H1 (cell line): ENCODE results near the gene PRRG2. TPM values are rescaled to one million over a fixed set of nuclear protein-coding genes. Genes with fewer than 3 reads are reported as not detected.

Experiments
- CTCF ChIA-PET: fragments of 300-600 bp; sonication (Branson Sonifier 250); formaldehyde crosslinking; loops from one replicate; lab custom pipeline; 2021; ENCODE audit not compliant: partially characterized antibody; lab: Charles Lee
- POLR2A ChIA-PET: fragments of 300-600 bp; sonication (Branson Sonifier 250); formaldehyde crosslinking; loops from one replicate; lab custom pipeline; 2021; ENCODE audit warnings: inconsistent platforms; ENCODE audit not compliant: partially characterized antibody; lab: Charles Lee
- DNase-seq, 2 experiments: peaks; one replicate each; pipeline versions ENCODE4 v3.0.0 to v3.0.0-alpha.2; 2010 to 2022; ENCODE audit warnings: low spot score in 2 of 2, low read depth in 1 of 2, mixed read lengths in 1 of 2
- FAIRE-seq: peaks from 2 replicates; lab custom pipeline; 2011; peaks lifted over from hg19 to GRCh38; lab: Jason Lieb, UNC
- H2AFZ ChIP-seq: 2 replicates; pipeline ENCODE4 v1.8.1; 2012; ENCODE audit warnings: low read length, inconsistent platforms
- H2AK5ac ChIP-seq: 2 replicates; pipeline ENCODE4 v1.6.1; 2013; ENCODE audit warnings: low read depth, low read length
- H2BK120ac ChIP-seq: replicated peaks from 2 replicates; pipeline ENCODE3; 2013; ENCODE audit warnings: low read depth, low read length, inconsistent platforms
- H2BK12ac ChIP-seq: 2 replicates; pipeline ENCODE4 v1.6.1; 2013; ENCODE audit warnings: low read depth, low read length
- H2BK15ac ChIP-seq: 2 replicates; pipeline ENCODE4 v1.6.1; 2013; ENCODE audit warnings: low read length
- H2BK20ac ChIP-seq: 2 replicates; pipeline ENCODE4 v1.6.1; 2013; ENCODE audit warnings: low read length
- H2BK5ac ChIP-seq: 2 replicates; pipeline ENCODE4 v1.6.1; 2013; ENCODE audit warnings: low read depth, low read length
- H3K14ac ChIP-seq: 2 replicates; pipeline ENCODE4 v1.6.1; 2013; ENCODE audit warnings: inconsistent platforms; ENCODE audit not compliant: insufficient read length
- H3K18ac ChIP-seq: 2 replicates; pipeline ENCODE4 v1.6.1; 2013; ENCODE audit warnings: low read length; ENCODE audit errors: extremely low read depth
- H3K23ac ChIP-seq: 2 replicates; pipeline ENCODE4 v1.6.1; 2013; ENCODE audit warnings: inconsistent platforms; ENCODE audit not compliant: insufficient read length
- H3K23me2 ChIP-seq: 2 replicates; pipeline ENCODE4 v1.6.1; 2013; ENCODE audit warnings: low read depth, low read length
- H3K27ac ChIP-seq: 2 replicates; pipeline ENCODE4 v1.6.1; 2011; ENCODE audit warnings: low read depth, low read length, inconsistent platforms
- H3K27me3 ChIP-seq, 4 experiments: replicated peaks in 1 of 4; 1 replicate in 1 of 4; 2 replicates in 3 of 4; pipeline versions ENCODE4 v1.6.1 to v1.8.1; 2011 to 2013; ENCODE audit warnings: low read length in 3 of 4, mild to moderate bottlenecking in 3 of 4, inconsistent platforms in 2 of 4, mixed read lengths in 2 of 4, moderate library complexity in 1 of 4; ENCODE audit not compliant: control insufficient read depth in 3 of 4, insufficient read depth in 3 of 4; ENCODE audit errors: extremely low read depth in 1 of 4
- H3K36me3 ChIP-seq, 4 experiments: 2 replicates each; pipeline versions ENCODE4 v1.6.1 to v1.8.1; 2011 to 2013; ENCODE audit warnings: mild to moderate bottlenecking in 4 of 4, low read length in 3 of 4, moderate library complexity in 2 of 4, control low read depth in 1 of 4, inconsistent platforms in 1 of 4; ENCODE audit not compliant: insufficient read depth in 4 of 4, control insufficient read depth in 2 of 4
- H3K4ac ChIP-seq: replicated peaks from 2 replicates; pipeline ENCODE3; 2013; ENCODE audit warnings: low read length, low read depth, mixed read lengths, inconsistent platforms; ENCODE audit not compliant: insufficient read length
- H3K4me1 ChIP-seq, 4 experiments: replicated peaks in 1 of 4; 1 replicate in 1 of 4; 2 replicates in 3 of 4; pipeline versions ENCODE4 v1.6.1 to v1.8.1; 2011 to 2013; ENCODE audit warnings: low read length in 3 of 4, inconsistent platforms in 2 of 4, mixed read lengths in 1 of 4; ENCODE audit not compliant: insufficient read depth in 4 of 4, control insufficient read depth in 3 of 4
- H3K4me2 ChIP-seq, 2 experiments: 2 replicates each; pipeline versions ENCODE4 v1.6.1 to v1.8.1; 2011 to 2013; ENCODE audit warnings: low read depth in 2 of 2, low read length in 2 of 2, control low read depth in 1 of 2, inconsistent platforms in 1 of 2, mild to moderate bottlenecking in 1 of 2; ENCODE audit not compliant: insufficient read depth in 1 of 2
- H3K4me3 ChIP-seq, 4 experiments: fragments of 200-600, 300-600 bp in 1 of 4; sonication (generic), shearing (Covaris generic), sonication (Bioruptor Twin) in 1 of 4; 2 replicates each; pipeline versions ENCODE4 v1.5.1 to v1.8.1; 2011 to 2016; ENCODE audit warnings: low read length in 4 of 4, low read depth in 3 of 4, control low read depth in 2 of 4, inconsistent platforms in 2 of 4, mild to moderate bottlenecking in 2 of 4, mixed read lengths in 1 of 4, moderate library complexity in 1 of 4; ENCODE audit not compliant: insufficient read depth in 2 of 4; ENCODE audit errors: extremely low read depth in 1 of 4
- H3K56ac ChIP-seq: replicated peaks from 2 replicates; pipeline ENCODE3; 2013; ENCODE audit warnings: low read depth, mild to moderate bottlenecking, mixed read lengths, low read length, inconsistent platforms; ENCODE audit not compliant: insufficient read length
- H3K79me1 ChIP-seq: 2 replicates; pipeline ENCODE4 v1.6.1; 2013; ENCODE audit warnings: low read depth, low read length, control low read depth
- H3K79me2 ChIP-seq, 2 experiments: 2 replicates each; pipeline versions ENCODE4 v1.6.1 to v1.8.1; 2012 to 2013; ENCODE audit warnings: low read length in 2 of 2, mild to moderate bottlenecking in 2 of 2, inconsistent platforms in 1 of 2; ENCODE audit not compliant: insufficient read depth in 2 of 2, control insufficient read depth in 1 of 2
- H3K9ac ChIP-seq, 4 experiments: replicated peaks in 1 of 4; 1 replicate in 1 of 4; 2 replicates in 3 of 4; pipeline versions ENCODE4 v1.6.1 to v1.8.1; 2011 to 2013; ENCODE audit warnings: low read depth in 3 of 4, low read length in 3 of 4, control low read depth in 2 of 4, mild to moderate bottlenecking in 2 of 4, moderate library complexity in 2 of 4, inconsistent platforms in 1 of 4; ENCODE audit errors: extremely low read depth in 1 of 4
- H3K9me3 ChIP-seq, 2 experiments: 2 replicates each; pipeline versions ENCODE4 v1.6.1 to v1.8.1; 2012 to 2013; ENCODE audit warnings: mild to moderate bottlenecking in 2 of 2, moderate library complexity in 2 of 2, control low read depth in 1 of 2, inconsistent platforms in 1 of 2, low read depth in 1 of 2, low read length in 1 of 2, mixed read lengths in 1 of 2; ENCODE audit not compliant: insufficient read depth in 2 of 2
- H4K20me1 ChIP-seq, 2 experiments: replicated peaks in 1 of 2; 2 replicates each; pipeline versions ENCODE3 to v1.8.1; 2011 to 2013; ENCODE audit warnings: inconsistent platforms in 2 of 2, low read length in 2 of 2, mild to moderate bottlenecking in 1 of 2; ENCODE audit not compliant: insufficient read depth in 2 of 2, control insufficient read depth in 1 of 2
- H4K5ac ChIP-seq: 2 replicates; pipeline ENCODE4 v1.6.1; 2013; ENCODE audit warnings: low read length, low read depth, mixed read lengths, inconsistent platforms; ENCODE audit not compliant: insufficient read length
- H4K8ac ChIP-seq: 2 replicates; pipeline ENCODE4 v1.8.0; 2013; ENCODE audit warnings: mild to moderate bottlenecking, moderate library complexity, low read length, inconsistent platforms; ENCODE audit not compliant: insufficient read depth; ENCODE audit errors: extremely low read depth
- H4K91ac ChIP-seq: replicated peaks from 2 replicates; pipeline ENCODE3; 2013; ENCODE audit warnings: low read length, mixed read lengths, inconsistent platforms; ENCODE audit not compliant: insufficient read length
- BCL11A ChIP-seq, 2 experiments: IDR thresholded peaks; one replicate each; pipeline ENCODE4 v1.6.1; 2011; ENCODE audit warnings: low read depth in 2 of 2, low read length in 2 of 2, mild to moderate bottlenecking in 2 of 2
- EGR1 ChIP-seq: IDR thresholded peaks from 2 replicates; pipeline ENCODE4 v1.6.1; 2011; ENCODE audit warnings: low read depth, low read length, borderline replicate concordance
- HDAC6 ChIP-seq: IDR thresholded peaks from one replicate; pipeline ENCODE4 v1.7.1; 2012; ENCODE audit warnings: low read depth, mild to moderate bottlenecking, inconsistent platforms, low read length, moderate library complexity
- RAD21 ChIP-seq, 2 experiments: IDR thresholded peaks in 1 of 2; conservative IDR thresholded peaks in 1 of 2; 2 replicates each; pipeline ENCODE4 v1.6.1; 2011; ENCODE audit warnings: low read depth in 2 of 2, low read length in 2 of 2, improper control_type of control experiment in 1 of 2, inconsistent platforms in 1 of 2, mild to moderate bottlenecking in 1 of 2, moderate library complexity in 1 of 2
- SP1 ChIP-seq: IDR thresholded peaks from 2 replicates; pipeline ENCODE4 v1.6.1; 2011; ENCODE audit warnings: low read depth, low read length
- TEAD4 ChIP-seq: IDR thresholded peaks from 2 replicates; pipeline ENCODE4 v1.6.1; 2012; ENCODE audit warnings: low read depth, low read length, inconsistent platforms, mixed read lengths
- WGBS, 2 experiments: shearing (Covaris generic) in 1 of 2; methylation state at CpG; one replicate each; pipeline versions ENCODE4 v1.1.6 to v1.1.7; 2013 to 2015; ENCODE audit warnings: low lambda C conversion rate in 2 of 2, mixed read lengths in 2 of 2, inconsistent platforms in 1 of 2, low coverage in 1 of 2, missing lambda C conversion rate in 1 of 2; ENCODE audit not compliant: insufficient replicate concordance in 2 of 2, insufficient coverage in 1 of 2, insufficient read length in 1 of 2; ENCODE audit errors: extremely low coverage in 1 of 2, missing lambda C conversion rate in 1 of 2; 5-methylcytosine and 5-hydroxymethylcytosine counted together
- polyA plus RNA-seq, 7 experiments: library from polyadenylated mRNA; depleted of rRNA in 3 of 7; stranded (reverse) in 5 of 7; unstranded in 2 of 7; fragments of >200 nt in 5 of 7; fragments of 200-250 nt in 2 of 7; gene quantifications; 1 replicate in 5 of 7; 2 replicates in 1 of 7; 4 replicates in 1 of 7; pipeline versions ENCODE4 v1.2.1 to v1.2.3, GENCODE V29; 2011 to 2013; ENCODE audit warnings: missing spikeins in 2 of 7, mixed read lengths in 2 of 7
- total RNA-seq: library from RNA; stranded (reverse); fragmentation: NEBNext Ultra II Directional; extraction: Animal tissue kit (Norgen Biotek cat#: 25700); gene quantifications from 2 replicates; pipeline ENCODE4 v1.2.1, GENCODE V29; 2021
- TF ChIP-seq, protein P1 (sequence below), 3 experiments: IDR thresholded peaks; 1 replicate in 2 of 3; 2 replicates in 1 of 3; pipeline versions ENCODE4 v1.5.1 to v1.6.1; 2011; ENCODE audit warnings: low read length in 3 of 3, mild to moderate bottlenecking in 3 of 3, inconsistent platforms in 2 of 3, low read depth in 1 of 3, moderate library complexity in 1 of 3; ENCODE audit not compliant: insufficient read depth in 1 of 3; ENCODE audit errors: control extremely low read depth in 1 of 3

Gene PRRG2
- total and polyA plus RNA-seq, 2 of the 8 experiments (the other 6 are each of a cell fraction or from before 2014, with no cell fraction given) = 4.1 to 5.6 TPM

DNA sequence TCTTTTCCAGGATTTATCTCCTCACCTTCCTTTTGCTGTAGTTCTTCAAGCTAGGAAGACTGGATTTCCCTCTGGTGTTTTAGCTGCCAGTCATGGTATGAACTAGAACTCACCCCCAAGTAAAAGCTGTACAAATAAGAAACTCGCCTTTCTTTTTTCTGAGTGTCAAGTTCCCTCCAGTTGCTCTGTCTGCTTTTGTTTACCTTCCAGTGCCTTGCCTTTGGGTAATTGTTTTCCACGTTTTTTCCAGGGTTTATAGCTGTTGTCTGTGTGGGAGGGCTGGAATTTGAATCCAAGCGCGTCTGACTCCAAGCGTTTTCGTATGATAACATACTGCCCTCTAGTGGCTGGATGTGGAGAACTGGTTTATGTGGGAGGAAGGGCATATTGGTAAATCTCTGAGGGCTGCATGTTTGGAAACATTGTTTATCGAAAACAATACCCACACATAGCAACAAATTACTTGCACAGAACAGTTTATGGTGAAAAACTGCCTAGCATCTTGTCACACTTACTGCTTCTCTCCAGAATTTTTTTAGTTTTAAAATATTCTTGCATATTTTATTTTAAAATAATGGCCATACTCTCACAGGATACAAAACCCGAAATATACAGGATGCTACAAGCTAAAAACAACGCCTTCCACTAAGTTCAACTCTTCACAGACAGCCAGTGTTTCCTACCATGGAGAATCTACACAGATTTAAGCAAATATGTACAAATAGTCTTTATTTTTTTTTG, 34.1 kb upstream of the PRRG2 start:
- peak; percentile 47 to 74 for DNase-seq
- Histone ChIP-seq H2AK5ac (no peak overlapping the region), H3K14ac (no peak overlapping the region), H3K4me3 (peak overlapping the region in 1 of 4 experiments; percentile 27; a peak in 1 of 8 replicates), H4K91ac (no peak overlapping the region), H3K36me3 (no peaks in the 10 kb centered on the region), H2BK12ac (no peak overlapping the region), H3K9ac (no peak overlapping the region), H3K27ac (no peak overlapping the region), H3K27me3 (no peaks in the 10 kb centered on the region), H3K56ac (no peak overlapping the region), H3K23ac (no peak overlapping the region), H2BK20ac (no peak overlapping the region), H3K79me1 (no peaks in the 10 kb centered on the region), H3K18ac (no peak overlapping the region; the same call in 1 of the 2 replicates), H3K23me2 (no peaks in the 10 kb centered on the region), H4K8ac (no peak overlapping the region), H3K4me1 (no peaks in the 10 kb centered on the region), H2BK15ac (no peak overlapping the region), H3K9me3 (no peaks in the 10 kb centered on the region), H2BK5ac (no peak overlapping the region), H3K4ac (no peak overlapping the region), H4K20me1 (no peaks in the 10 kb centered on the region), H3K4me2 (peak overlapping the region in 1 of 2 experiments; percentile 40; a peak in 2 of 4 replicates), H3K79me2 (no peaks in the 10 kb centered on the region), H4K5ac (no peak overlapping the region), H2BK120ac (no peak overlapping the region), H2AFZ (peak overlapping the region; percentile 70; the same call in 1 of the 2 replicates)
- WGBS, 2 experiments = 30% methylated on average over 9 of the region's 9 CpGs; no CpG with 5 or more reads in 1 of the 2 experiments
- peak; percentile 97 for FAIRE-seq
- ChIA-PET CTCF (interaction anchor here (0.7 to 18.1 kb wide), 24 partner anchors 7 to 401 kb away, joined by 3 to 240 read pairs (median 5); partner anchors contain the start of genes FLT3LG and PIH1D1), POLR2A (interaction anchor here (0.6 to 3.3 kb wide), 17 partner anchors 9 to 779 kb away, joined by 3 to 18 read pairs (median 5); partner anchors contain the start of genes FCGRT and RCN3)
- TF ChIP-seq RAD21 (IDR thresholded peaks at IDR 0.05 in 1 of 2, conservative IDR thresholded peaks at IDR 0.05 in 1 of 2; ENCODE audit: low read depth in 2 of 2, low read length in 2 of 2) (peak; percentile 88 to 91), EGR1 (peak; percentile 55), SP1 (peak; percentile 48; the same call in 1 of the 2 replicates), HDAC6 (no peak), BCL11A (IDR thresholded peaks at IDR 0.05; ENCODE audit: low read depth in 2 of 2, low read length in 2 of 2) (no peak), TEAD4 (peak; percentile 87)
- TF ChIP-seq, protein P1, sequence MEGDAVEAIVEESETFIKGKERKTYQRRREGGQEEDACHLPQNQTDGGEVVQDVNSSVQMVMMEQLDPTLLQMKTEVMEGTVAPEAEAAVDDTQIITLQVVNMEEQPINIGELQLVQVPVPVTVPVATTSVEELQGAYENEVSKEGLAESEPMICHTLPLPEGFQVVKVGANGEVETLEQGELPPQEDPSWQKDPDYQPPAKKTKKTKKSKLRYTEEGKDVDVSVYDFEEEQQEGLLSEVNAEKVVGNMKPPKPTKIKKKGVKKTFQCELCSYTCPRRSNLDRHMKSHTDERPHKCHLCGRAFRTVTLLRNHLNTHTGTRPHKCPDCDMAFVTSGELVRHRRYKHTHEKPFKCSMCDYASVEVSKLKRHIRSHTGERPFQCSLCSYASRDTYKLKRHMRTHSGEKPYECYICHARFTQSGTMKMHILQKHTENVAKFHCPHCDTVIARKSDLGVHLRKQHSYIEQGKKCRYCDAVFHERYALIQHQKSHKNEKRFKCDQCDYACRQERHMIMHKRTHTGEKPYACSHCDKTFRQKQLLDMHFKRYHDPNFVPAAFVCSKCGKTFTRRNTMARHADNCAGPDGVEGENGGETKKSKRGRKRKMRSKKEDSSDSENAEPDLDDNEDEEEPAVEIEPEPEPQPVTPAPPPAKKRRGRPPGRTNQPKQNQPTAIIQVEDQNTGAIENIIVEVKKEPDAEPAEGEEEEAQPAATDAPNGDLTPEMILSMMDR (IDR thresholded peaks at IDR 0.05; ENCODE audit: control extremely low read depth in 1 of 3, insufficient read depth in 1 of 3, low read depth in 1 of 3, low read length in 3 of 3) = peak; percentile 24 to 90 (median 84)
